WI38 (cell line): Measurements from ENCODE around the gene ZBTB7C.

Experiments
- H3K4me3 ChIP-seq: 2 replicates; pipeline ENCODE4 v1.5.1; 2011; ENCODE audit warnings: low read depth, mild to moderate bottlenecking, control low read depth, low read length
- TF ChIP-seq, protein P1 (sequence below): IDR thresholded peaks from 2 replicates; pipeline ENCODE4 v1.5.1; 2012; ENCODE audit warnings: low read depth, mild to moderate bottlenecking, control low read depth, low read length

The ZBTB7C gene

DNA sequence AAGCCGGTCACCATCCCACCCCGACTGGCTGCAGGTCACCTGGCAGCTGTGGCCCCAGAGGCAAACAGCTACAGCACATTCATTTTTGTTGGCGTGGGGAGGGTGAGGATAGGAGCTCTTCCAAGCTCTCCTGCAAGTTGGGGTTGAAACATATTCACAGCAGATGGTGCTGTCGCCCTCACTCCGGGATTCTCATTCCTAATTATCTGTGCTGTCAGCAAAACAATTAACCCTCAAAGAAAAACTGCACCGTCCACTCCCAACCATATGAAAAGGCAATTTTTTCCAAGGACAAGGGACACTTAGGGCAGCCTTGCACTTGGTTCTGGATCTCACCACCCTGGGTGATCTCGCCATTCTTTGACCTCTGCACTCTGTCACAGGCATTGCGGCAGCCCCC, 68.6 kb downstream of the ZBTB7C start:
- no peak overlapping the region for H3K4me3 ChIP-seq
- TF ChIP-seq, protein P1, sequence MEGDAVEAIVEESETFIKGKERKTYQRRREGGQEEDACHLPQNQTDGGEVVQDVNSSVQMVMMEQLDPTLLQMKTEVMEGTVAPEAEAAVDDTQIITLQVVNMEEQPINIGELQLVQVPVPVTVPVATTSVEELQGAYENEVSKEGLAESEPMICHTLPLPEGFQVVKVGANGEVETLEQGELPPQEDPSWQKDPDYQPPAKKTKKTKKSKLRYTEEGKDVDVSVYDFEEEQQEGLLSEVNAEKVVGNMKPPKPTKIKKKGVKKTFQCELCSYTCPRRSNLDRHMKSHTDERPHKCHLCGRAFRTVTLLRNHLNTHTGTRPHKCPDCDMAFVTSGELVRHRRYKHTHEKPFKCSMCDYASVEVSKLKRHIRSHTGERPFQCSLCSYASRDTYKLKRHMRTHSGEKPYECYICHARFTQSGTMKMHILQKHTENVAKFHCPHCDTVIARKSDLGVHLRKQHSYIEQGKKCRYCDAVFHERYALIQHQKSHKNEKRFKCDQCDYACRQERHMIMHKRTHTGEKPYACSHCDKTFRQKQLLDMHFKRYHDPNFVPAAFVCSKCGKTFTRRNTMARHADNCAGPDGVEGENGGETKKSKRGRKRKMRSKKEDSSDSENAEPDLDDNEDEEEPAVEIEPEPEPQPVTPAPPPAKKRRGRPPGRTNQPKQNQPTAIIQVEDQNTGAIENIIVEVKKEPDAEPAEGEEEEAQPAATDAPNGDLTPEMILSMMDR: no peak

DNA sequence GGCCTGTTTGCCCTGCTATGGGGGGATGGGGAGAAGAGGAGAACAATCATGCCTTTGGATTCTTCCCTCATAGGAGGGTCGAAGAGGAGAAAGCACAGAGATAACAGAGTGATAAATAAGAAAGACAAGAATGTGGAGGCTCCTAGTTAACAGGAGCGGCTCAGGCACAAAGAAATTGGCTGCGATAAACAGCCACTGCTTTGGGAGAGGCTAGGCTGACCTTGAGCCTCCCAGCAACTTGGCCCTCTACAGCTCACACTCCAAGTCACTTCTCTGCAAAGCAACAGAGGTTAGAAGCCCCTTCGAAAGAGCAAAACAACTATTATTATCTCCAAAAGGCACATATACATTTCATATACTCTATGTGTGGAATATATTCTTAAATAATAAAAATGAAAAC, 69.5 kb downstream of the ZBTB7C start:
- H3K4me3 ChIP-seq: no peak overlapping the region
- TF ChIP-seq, protein P1: no peak

DNA sequence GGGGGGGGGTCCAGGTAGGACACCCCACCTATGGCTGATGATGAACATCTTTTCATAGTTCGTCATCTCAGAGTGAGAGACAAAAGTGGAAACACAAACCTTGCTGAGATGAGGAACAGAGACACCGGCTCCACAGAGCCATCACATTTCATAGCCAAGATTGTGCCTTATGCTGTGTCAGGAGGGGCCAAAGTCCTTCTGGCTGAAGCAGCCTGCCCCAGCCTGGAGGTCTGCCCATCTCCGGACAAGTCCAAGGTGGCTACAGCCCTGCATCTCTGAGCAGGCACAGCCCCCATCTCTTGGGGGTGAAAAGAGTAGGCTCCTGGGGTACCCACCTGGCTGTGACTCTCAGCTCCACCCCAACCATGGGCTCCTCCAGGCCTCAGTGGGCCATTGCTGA, 70.3 kb downstream of the ZBTB7C start:
- TF ChIP-seq, protein P1: no peak
- no peak overlapping the region for H3K4me3 ChIP-seq

DNA sequence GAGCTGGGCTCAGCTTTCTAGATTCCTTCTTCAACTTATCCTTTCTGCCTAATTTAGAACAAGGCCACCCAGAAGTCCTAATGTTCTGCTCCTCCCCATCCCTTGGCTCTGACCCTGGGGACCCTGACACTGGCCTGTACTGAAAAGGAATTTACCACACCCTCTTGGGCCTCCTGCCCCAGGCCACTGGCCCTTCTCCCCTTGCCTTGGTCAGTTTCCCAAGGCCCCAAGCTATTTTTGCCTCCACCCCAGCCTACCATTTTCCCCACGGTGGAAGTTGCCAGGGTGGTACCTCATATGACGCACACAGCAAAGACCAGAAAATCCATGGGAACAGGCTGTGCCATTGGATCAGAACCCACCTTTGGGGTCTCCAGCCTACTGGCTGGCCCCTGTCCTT, 72.1 kb downstream of the ZBTB7C start:
- TF ChIP-seq, protein P1: no peak
- H3K4me3 ChIP-seq: no peak overlapping the region

DNA sequence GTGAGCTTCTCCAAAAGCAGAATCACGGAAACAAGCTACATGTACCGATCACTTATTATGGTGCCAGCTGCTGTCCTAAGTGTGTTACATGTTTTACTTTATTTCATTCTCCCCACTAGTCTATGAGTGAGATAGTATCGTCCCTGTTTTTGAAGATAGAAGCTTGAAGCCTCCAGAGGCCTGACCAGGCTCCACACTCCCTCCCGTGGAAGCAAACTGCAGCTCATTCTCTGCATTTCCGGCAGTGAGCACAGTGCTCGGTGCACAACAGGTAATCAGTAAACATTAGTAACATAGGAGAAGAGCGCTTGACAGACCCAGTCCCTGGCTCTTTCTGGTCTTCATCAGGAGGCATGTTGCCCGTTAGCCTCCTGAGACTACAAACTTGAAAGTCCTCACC, 72.9 kb downstream of the ZBTB7C start:
- TF ChIP-seq, protein P1: no peak
- H3K4me3 ChIP-seq: no peak overlapping the region

DNA sequence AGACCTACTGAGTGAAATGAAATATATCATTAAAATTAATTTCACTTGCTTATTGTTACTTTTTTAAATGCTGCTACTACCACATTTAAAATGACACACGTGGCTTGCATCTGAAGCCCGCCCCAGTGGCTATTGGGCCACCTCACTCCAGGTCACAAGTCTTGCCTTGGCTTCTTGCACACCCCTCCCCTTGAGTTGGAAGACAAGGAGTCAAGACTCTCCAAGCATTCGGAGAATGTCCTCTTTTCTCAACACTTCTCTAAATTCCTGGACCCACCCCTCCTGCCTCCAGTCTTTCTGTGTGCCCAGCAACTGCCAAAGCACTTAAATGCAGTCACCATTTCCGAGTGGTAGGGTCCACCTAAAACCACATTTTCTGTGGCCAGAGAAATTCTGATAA, 73.4 kb downstream of the ZBTB7C start:
- H3K4me3 ChIP-seq: no peak overlapping the region

DNA sequence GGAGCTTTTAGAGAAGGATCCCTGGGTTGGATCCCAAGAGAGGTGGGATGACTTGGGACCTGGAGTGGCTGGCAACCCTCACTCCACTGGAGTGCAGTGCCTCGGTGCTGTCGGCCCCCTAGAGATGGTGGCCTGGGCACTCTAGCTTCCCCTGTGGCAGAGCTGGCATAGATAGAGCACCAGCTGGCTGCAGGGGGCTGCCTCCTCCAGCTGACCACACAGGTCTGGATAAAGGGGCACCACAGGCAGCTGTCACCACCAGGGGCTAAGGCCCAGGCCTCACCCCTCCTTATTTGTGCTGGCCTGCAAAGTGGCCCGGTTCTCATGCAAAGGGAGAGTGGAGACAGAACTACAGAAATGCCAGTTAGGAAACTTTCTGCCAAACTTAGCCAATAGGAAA, 74.3 kb downstream of the ZBTB7C start:
- H3K4me3 ChIP-seq: no peak overlapping the region
- TF ChIP-seq, protein P1: no peak

More for the DNA sequence above, 73.4 kb downstream of the ZBTB7C start:
- TF ChIP-seq, protein P1: no peak
